ENCODE data around the gene RIPK4. TPM values are rescaled to one million over a fixed set of nuclear protein-coding genes. Genes with fewer than 3 reads are reported as not detected.

The RIPK4 gene
- polyA plus RNA-seq, 1 donor (not counting 4 experiments of a cell fraction or from before 2014, with no cell fraction given) = 18.4 TPM

DNA sequence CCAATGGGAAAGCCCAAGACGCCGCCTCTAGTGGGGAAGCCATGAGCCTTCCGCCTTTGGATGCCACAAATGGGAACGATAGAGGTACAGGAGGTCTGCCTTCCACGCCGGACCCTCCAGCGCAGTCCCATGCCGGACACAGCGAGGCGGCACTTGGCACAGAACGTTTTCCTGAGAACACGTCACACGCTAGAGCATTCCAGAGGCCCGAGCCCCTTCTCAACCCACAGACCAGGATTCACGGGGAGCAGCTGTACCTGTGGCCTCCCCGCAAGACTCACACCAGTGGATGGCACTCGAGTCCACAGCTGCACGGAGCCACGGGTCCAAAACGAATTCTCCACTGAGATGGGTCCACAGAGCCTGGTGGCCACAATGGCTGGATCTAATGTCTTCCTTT lies 31.5 kb upstream of the RIPK4 start:
- Histone ChIP-seq H3K36me3 (ENCODE audit: control insufficient read depth in 2 of 2, extremely low read depth in 1 of 2, insufficient read depth in 2 of 2, low read length in 2 of 2) (peaks cover 4 to 9% of the 10 kb centered on the region in 2 experiments), H3K4me2 (ENCODE audit: control insufficient read depth, extremely low read depth, insufficient read depth, low read depth, low read length) (no peak overlapping the region), H3K79me2 (ENCODE audit: control insufficient read depth, insufficient read depth, low read length) (no peaks in the 10 kb centered on the region), H3K4me3 (ENCODE audit: control insufficient read depth in 2 of 3, extremely low read depth in 1 of 3, insufficient read depth in 2 of 3, low read depth in 1 of 3, low read length in 3 of 3) (no peak overlapping the region), H3K27me3 (ENCODE audit: control insufficient read depth, extremely low read depth, insufficient read depth, low read length) (no peaks in the 10 kb centered on the region), H3K9me1 (ENCODE audit: control insufficient read depth, extremely low read depth, insufficient read depth, low read length) (no peaks in the 10 kb centered on the region), H4K20me1 (ENCODE audit: control insufficient read depth, extremely low read depth, insufficient read depth, low read length) (no peaks in the 10 kb centered on the region), H3K9ac (ENCODE audit: control insufficient read depth, extremely low read depth, insufficient read depth, low read length) (no peak overlapping the region), H3K9me3 (ENCODE audit: control insufficient read depth, low read depth, low read length) (no peaks in the 10 kb centered on the region), H2AFZ (ENCODE audit: control insufficient read depth, low read length) (no peak overlapping the region), H3K4me1 (ENCODE audit: control insufficient read depth, extremely low read depth, insufficient read depth, low read length) (no peaks in the 10 kb centered on the region), H3K27ac (ENCODE audit: control insufficient read depth, insufficient read depth, low read length) (no peak overlapping the region)
- no peak for FAIRE-seq
- dilution Hi-C loops (cut with MboI; ENCODE audit: extremely low pct_ligation_motif_present, low sequenced_read_pairs) = no loop called here
- TF ChIP-seq EZH2 (IDR thresholded peaks at IDR 0.05; ENCODE audit: low read length) = no peak
- TF ChIP-seq, protein P1, sequence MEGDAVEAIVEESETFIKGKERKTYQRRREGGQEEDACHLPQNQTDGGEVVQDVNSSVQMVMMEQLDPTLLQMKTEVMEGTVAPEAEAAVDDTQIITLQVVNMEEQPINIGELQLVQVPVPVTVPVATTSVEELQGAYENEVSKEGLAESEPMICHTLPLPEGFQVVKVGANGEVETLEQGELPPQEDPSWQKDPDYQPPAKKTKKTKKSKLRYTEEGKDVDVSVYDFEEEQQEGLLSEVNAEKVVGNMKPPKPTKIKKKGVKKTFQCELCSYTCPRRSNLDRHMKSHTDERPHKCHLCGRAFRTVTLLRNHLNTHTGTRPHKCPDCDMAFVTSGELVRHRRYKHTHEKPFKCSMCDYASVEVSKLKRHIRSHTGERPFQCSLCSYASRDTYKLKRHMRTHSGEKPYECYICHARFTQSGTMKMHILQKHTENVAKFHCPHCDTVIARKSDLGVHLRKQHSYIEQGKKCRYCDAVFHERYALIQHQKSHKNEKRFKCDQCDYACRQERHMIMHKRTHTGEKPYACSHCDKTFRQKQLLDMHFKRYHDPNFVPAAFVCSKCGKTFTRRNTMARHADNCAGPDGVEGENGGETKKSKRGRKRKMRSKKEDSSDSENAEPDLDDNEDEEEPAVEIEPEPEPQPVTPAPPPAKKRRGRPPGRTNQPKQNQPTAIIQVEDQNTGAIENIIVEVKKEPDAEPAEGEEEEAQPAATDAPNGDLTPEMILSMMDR (optimal IDR thresholded peaks at IDR 0.05 in 1 of 3, IDR thresholded peaks at IDR 0.05 in 1 of 3, conservative IDR thresholded peaks at IDR 0.05 in 1 of 3; ENCODE audit: extremely low read depth in 1 of 3, insufficient read depth in 2 of 3, low read length in 3 of 3) = no peak
- no peak for DNase-seq (ENCODE audit: low read depth, low spot score)

DNA sequence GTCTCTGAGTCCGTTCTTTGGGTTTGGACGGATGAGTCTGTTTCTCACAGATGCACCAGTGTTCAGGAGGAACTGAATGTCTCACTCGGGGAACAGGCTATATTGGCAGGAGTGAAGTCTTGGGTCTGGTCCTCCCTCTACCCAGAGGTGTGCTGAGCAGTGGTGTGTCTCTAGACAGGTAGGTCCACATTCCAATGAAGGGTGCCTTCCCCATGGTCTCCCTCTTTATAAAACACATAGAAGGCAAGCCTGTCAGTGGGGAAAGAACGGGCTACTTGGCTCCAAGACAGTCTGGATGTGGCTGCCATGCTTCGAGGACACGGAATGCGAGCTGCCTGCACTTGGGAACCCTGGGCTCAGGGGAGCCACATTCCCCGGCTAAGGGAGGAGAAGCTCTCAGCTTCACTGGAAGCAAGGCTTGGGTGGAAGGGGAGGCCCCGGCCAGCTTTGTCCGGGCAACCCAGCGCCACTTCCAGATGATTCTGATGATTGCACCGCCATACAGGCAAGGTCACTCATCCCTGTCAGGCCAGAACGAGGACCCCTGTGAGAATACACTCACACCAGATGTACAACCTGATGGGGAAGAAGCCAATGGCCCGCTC lies 29.7 kb upstream of the RIPK4 start:
- Histone ChIP-seq H2AFZ (ENCODE audit: control insufficient read depth, low read length) (no peak overlapping the region), H3K9me3 (ENCODE audit: control insufficient read depth, low read depth, low read length) (peaks cover 2% of the 10 kb centered on the region), H3K79me2 (ENCODE audit: control insufficient read depth, insufficient read depth, low read length) (no peaks in the 10 kb centered on the region), H3K9me1 (ENCODE audit: control insufficient read depth, extremely low read depth, insufficient read depth, low read length) (no peaks in the 10 kb centered on the region), H3K27me3 (ENCODE audit: control insufficient read depth, extremely low read depth, insufficient read depth, low read length) (no peaks in the 10 kb centered on the region), H4K20me1 (ENCODE audit: control insufficient read depth, extremely low read depth, insufficient read depth, low read length) (no peaks in the 10 kb centered on the region), H3K27ac (ENCODE audit: control insufficient read depth, insufficient read depth, low read length) (no peak overlapping the region), H3K4me1 (ENCODE audit: control insufficient read depth, extremely low read depth, insufficient read depth, low read length) (no peaks in the 10 kb centered on the region), H3K4me3 (ENCODE audit: control insufficient read depth in 2 of 3, extremely low read depth in 1 of 3, insufficient read depth in 2 of 3, low read depth in 1 of 3, low read length in 3 of 3) (no peak overlapping the region), H3K4me2 (ENCODE audit: control insufficient read depth, extremely low read depth, insufficient read depth, low read depth, low read length) (no peak overlapping the region), H3K36me3 (ENCODE audit: control insufficient read depth in 2 of 2, extremely low read depth in 1 of 2, insufficient read depth in 2 of 2, low read length in 2 of 2) (peaks cover 4 to 9% of the 10 kb centered on the region in 2 experiments), H3K9ac (ENCODE audit: control insufficient read depth, extremely low read depth, insufficient read depth, low read length) (no peak overlapping the region)
- no peak for TF ChIP-seq EZH2 (IDR thresholded peaks at IDR 0.05; ENCODE audit: low read length)
- TF ChIP-seq, protein P1 (optimal IDR thresholded peaks at IDR 0.05 in 1 of 3, IDR thresholded peaks at IDR 0.05 in 1 of 3, conservative IDR thresholded peaks at IDR 0.05 in 1 of 3; ENCODE audit: extremely low read depth in 1 of 3, insufficient read depth in 2 of 3, low read length in 3 of 3) = no peak
- FAIRE-seq (no peak), DNase-seq (ENCODE audit: low read depth, low spot score) (no peak)
- dilution Hi-C loops (cut with MboI; ENCODE audit: extremely low pct_ligation_motif_present, low sequenced_read_pairs) = no loop called here
